ENCODE results near the gene WDR36. TPM values are rescaled to one million over a fixed set of nuclear protein-coding genes. Genes with fewer than 3 reads are reported as not detected.

Gene WDR36
- total RNA-seq, 2 donors from 2014 or later: 21.0 to 22.4 TPM

DNA sequence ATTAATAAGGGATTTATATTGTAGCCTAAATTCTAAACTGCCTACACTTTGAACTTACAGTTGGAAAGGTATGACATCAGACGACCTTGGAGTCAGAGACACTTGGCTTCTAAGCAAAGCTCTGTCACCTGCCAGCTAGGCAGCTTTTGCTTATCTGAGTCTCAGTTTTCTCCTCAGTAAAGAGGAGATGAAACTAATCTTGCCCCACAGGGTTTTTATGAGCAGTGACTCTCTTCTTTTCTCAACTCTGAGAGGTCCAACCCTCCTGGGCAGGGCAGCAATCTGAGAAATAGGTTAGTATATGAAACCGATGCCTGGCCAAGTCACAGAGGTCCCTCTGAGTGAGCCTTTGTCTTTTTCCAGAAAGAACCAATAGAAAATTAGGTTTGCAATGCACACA, 53.9 kb downstream of the WDR36 start:
- H3K9me3 ChIP-seq: no peaks in the 10 kb centered on the region
- intact Hi-C loops (cut with DNase I): no loop called here
- H3K4me3 ChIP-seq: no peak overlapping the region
- no peak overlapping the region for H3K27ac ChIP-seq
- 54% methylated on average over 2 of the region's 2 CpGs for WGBS
- no peaks in the 10 kb centered on the region for H3K36me3 ChIP-seq
- no peaks in the 10 kb centered on the region for H3K27me3 ChIP-seq (replicated peaks; ENCODE audit: insufficient read depth)
- no peaks in the 10 kb centered on the region for H3K4me1 ChIP-seq (replicated peaks)
- TF ChIP-seq POLR2A (IDR thresholded peaks at IDR 0.05): no peak
- TF ChIP-seq, protein P1, sequence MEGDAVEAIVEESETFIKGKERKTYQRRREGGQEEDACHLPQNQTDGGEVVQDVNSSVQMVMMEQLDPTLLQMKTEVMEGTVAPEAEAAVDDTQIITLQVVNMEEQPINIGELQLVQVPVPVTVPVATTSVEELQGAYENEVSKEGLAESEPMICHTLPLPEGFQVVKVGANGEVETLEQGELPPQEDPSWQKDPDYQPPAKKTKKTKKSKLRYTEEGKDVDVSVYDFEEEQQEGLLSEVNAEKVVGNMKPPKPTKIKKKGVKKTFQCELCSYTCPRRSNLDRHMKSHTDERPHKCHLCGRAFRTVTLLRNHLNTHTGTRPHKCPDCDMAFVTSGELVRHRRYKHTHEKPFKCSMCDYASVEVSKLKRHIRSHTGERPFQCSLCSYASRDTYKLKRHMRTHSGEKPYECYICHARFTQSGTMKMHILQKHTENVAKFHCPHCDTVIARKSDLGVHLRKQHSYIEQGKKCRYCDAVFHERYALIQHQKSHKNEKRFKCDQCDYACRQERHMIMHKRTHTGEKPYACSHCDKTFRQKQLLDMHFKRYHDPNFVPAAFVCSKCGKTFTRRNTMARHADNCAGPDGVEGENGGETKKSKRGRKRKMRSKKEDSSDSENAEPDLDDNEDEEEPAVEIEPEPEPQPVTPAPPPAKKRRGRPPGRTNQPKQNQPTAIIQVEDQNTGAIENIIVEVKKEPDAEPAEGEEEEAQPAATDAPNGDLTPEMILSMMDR (IDR thresholded peaks at IDR 0.05): no peak
- TF ChIP-seq POLR2AphosphoS5 (IDR thresholded peaks at IDR 0.05): no peak
- no peak for DNase-seq (ENCODE audit: low spot score)

DNA sequence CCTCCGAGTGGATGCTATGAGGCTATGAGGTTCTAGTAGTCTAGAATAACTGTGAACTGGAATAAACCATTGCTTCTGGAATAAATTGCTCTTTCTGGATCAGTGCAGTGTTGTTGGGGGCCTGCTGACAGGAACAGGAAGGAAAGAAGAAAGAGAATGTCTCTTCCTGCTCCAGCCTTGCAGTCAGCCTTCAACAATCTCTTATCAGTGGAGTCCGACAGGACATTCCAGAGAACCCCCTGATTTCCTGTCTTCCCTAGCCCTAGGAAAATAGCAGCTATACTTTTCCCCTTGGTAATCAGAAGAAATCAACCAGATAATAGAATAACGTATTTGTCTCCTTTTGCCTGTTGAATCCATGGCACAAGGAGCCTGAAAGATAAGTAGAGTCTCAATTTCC, 55.4 kb downstream of the WDR36 start:
- no peak overlapping the region for H3K27ac ChIP-seq

DNA sequence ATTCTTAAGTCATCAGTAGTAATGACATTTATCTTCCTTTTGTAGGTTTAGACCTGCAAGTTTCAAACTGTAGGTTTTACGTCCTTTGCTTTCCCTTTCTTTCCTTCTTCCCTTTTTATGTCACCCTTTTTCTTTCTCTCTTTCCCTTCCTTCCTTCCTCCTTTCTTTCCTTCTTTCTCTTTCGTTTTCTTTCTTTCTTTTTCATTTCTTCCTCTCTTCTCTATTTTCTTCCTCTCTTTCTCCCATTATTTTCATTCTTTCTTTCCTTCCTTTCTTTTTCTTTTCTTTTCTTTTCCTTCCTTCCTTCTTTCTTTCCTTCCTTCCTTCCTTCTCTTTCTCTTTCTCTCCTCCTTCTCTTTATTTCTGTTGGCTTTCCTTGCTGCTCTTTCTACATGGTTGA, 59.9 kb downstream of the WDR36 start:
- 61% methylated on average over 2 of the region's 2 CpGs for WGBS
- TF ChIP-seq POLR2AphosphoS5 (IDR thresholded peaks at IDR 0.05) (no peak), POLR2A (IDR thresholded peaks at IDR 0.05) (no peak)
- TF ChIP-seq, protein P1 (IDR thresholded peaks at IDR 0.05): no peak
- Histone ChIP-seq H3K27me3 (replicated peaks; ENCODE audit: insufficient read depth) (no peaks in the 10 kb centered on the region), H3K9me3 (no peaks in the 10 kb centered on the region), H3K27ac (no peak overlapping the region), H3K36me3 (no peaks in the 10 kb centered on the region), H3K4me3 (no peak overlapping the region), H3K4me1 (replicated peaks) (no peaks in the 10 kb centered on the region)
- DNase-seq (ENCODE audit: low spot score): no peak
- intact Hi-C loops (cut with DNase I): no loop called here

More for the DNA sequence above, 55.4 kb downstream of the WDR36 start:
- Histone ChIP-seq H3K27me3 (replicated peaks; ENCODE audit: insufficient read depth) (no peaks in the 10 kb centered on the region), H3K36me3 (no peaks in the 10 kb centered on the region), H3K4me1 (replicated peaks) (no peaks in the 10 kb centered on the region), H3K9me3 (no peaks in the 10 kb centered on the region), H3K4me3 (no peak overlapping the region)
- TF ChIP-seq POLR2A (IDR thresholded peaks at IDR 0.05) (no peak), POLR2AphosphoS5 (IDR thresholded peaks at IDR 0.05) (no peak)
- TF ChIP-seq, protein P1 (IDR thresholded peaks at IDR 0.05): no peak
- intact Hi-C loops (cut with DNase I): no loop called here
- WGBS: 92% methylated on average over 3 of the region's 3 CpGs
- no peak for DNase-seq (ENCODE audit: low spot score)

DNA sequence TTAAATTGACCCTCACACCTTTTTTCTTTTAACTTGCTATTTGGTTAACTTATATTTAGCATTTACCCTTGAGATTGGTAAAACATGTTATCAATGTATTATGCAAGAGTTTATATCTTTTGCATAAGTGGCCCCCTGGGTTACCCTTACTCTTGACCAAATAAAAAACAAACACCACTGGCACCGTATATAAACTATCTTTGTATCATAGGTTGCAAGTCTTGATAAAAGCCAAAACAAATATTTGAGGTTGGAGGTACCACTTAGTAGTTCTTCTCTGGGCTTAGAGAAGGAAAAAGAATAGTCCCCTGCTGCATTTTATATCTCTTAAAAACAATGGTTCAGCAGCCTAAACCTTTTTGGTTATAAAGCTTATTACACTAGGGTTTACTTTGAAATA, 61.3 kb downstream of the WDR36 start:
- TF ChIP-seq POLR2A (IDR thresholded peaks at IDR 0.05): no peak
- 38% methylated on average over 1 of the region's 1 CpG for WGBS
- H3K36me3 ChIP-seq: no peaks in the 10 kb centered on the region
- H3K9me3 ChIP-seq: no peaks in the 10 kb centered on the region
- H3K4me3 ChIP-seq: no peak overlapping the region
- no peaks in the 10 kb centered on the region for H3K27me3 ChIP-seq (replicated peaks; ENCODE audit: insufficient read depth)
- no peak overlapping the region for H3K27ac ChIP-seq
- H3K4me1 ChIP-seq (replicated peaks): no peaks in the 10 kb centered on the region
- DNase-seq (ENCODE audit: low spot score): no peak
- intact Hi-C loops (cut with DNase I): no loop called here

DNA sequence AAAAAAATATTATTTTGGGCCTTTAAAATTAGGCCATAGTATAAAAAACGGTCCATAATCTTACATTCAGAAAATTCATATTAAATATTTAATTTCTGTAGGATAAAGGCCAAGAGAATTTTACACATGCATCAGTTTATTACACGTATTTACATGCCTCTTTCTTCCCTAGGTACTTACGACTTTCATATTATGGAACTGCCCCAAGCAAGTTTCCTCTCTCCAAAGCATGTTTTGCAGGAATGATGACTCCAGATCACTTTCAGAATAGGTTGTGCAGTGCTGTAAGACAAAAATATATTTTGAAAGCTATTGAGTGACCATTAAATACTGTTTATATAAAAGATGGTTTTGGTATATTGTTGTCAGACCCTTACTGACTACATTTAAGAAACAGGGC, 61.8 kb downstream of the WDR36 start:
- DNase-seq (ENCODE audit: low spot score): no peak
- TF ChIP-seq POLR2A (IDR thresholded peaks at IDR 0.05) (no peak), POLR2AphosphoS5 (IDR thresholded peaks at IDR 0.05) (no peak)
- TF ChIP-seq, protein P1 (IDR thresholded peaks at IDR 0.05): no peak
- H3K27me3 ChIP-seq (replicated peaks; ENCODE audit: insufficient read depth): no peaks in the 10 kb centered on the region
- H3K36me3 ChIP-seq: no peaks in the 10 kb centered on the region
- H3K4me3 ChIP-seq: no peak overlapping the region
- intact Hi-C loops (cut with DNase I): no loop called here
- no peak overlapping the region for H3K27ac ChIP-seq
- H3K9me3 ChIP-seq: no peaks in the 10 kb centered on the region
- 81% methylated on average over 3 of the region's 3 CpGs for WGBS
- no peaks in the 10 kb centered on the region for H3K4me1 ChIP-seq (replicated peaks)

Measured in prostate gland (tissue), 2 donors.